H9 (cell line): ENCODE measurements around the gene SLC31A2. TPM values are rescaled to one million over a fixed set of nuclear protein-coding genes. Genes with fewer than 3 reads are reported as not detected.

Experiments
- DNase-seq: peaks from one replicate; pipeline ENCODE4 v3.0.0-alpha.2; 2017
- H2AFZ ChIP-seq: one replicate; pipeline ENCODE4 v1.6.1; 2013; ENCODE audit warnings: mild to moderate bottlenecking, low read length, control low read depth, moderate library complexity
- H2AK5ac ChIP-seq: 2 replicates; pipeline ENCODE4 v1.6.1; 2013; ENCODE audit warnings: low read length, control low read depth, mixed read lengths; ENCODE audit not compliant: insufficient read length
- H2BK120ac ChIP-seq: one replicate; pipeline ENCODE4 v1.6.1; 2013; ENCODE audit warnings: low read depth, mild to moderate bottlenecking, low read length, control low read depth, inconsistent platforms; ENCODE audit not compliant: poor library complexity, severe bottlenecking
- H2BK12ac ChIP-seq: 2 replicates; pipeline ENCODE4 v1.6.1; 2013; ENCODE audit warnings: low read length, control low read depth, mixed read lengths, low read depth; ENCODE audit not compliant: insufficient read length
- H2BK15ac ChIP-seq: 2 replicates; pipeline ENCODE4 v1.6.1; 2013; ENCODE audit warnings: low read depth, low read length, control low read depth
- H2BK20ac ChIP-seq: one replicate; pipeline ENCODE4 v1.6.1; 2013; ENCODE audit warnings: low read depth, mild to moderate bottlenecking, low read length, control low read depth, inconsistent platforms; ENCODE audit not compliant: poor library complexity, severe bottlenecking
- H2BK5ac ChIP-seq: 2 replicates; pipeline ENCODE4 v1.6.1; 2013; ENCODE audit warnings: low read length, control low read depth, mixed read lengths; ENCODE audit not compliant: insufficient read length
- H3K14ac ChIP-seq: 2 replicates; pipeline ENCODE4 v1.6.1; 2013; ENCODE audit warnings: low read length, control low read depth; ENCODE audit not compliant: insufficient read depth
- H3K18ac ChIP-seq: 2 replicates; pipeline ENCODE4 v1.6.1; 2013; ENCODE audit warnings: low read depth, mild to moderate bottlenecking, mixed read lengths, low read length, control low read depth; ENCODE audit not compliant: insufficient read length
- H3K23ac ChIP-seq: 2 replicates; pipeline ENCODE4 v1.6.1; 2013; ENCODE audit warnings: low read length, control low read depth, mixed read lengths, low read depth; ENCODE audit not compliant: insufficient read length
- H3K23me2 ChIP-seq: 2 replicates; pipeline ENCODE4 v1.6.1; 2013; ENCODE audit warnings: low read depth, mild to moderate bottlenecking, mixed read lengths, low read length, control low read depth; ENCODE audit not compliant: insufficient read length, poor library complexity, severe bottlenecking
- H3K27ac ChIP-seq: 2 replicates; pipeline ENCODE4 v1.5.1; 2013; ENCODE audit warnings: low read length, control low read depth, mixed read lengths, low read depth; ENCODE audit not compliant: insufficient read length
- H3K27me3 ChIP-seq: 2 replicates; pipeline ENCODE4 v1.6.1; 2013; ENCODE audit warnings: low read length, control low read depth, inconsistent platforms; ENCODE audit not compliant: insufficient read depth
- H3K4ac ChIP-seq: 2 replicates; pipeline ENCODE4 v1.6.1; 2013; ENCODE audit warnings: low read depth, mild to moderate bottlenecking, control low read depth, inconsistent platforms, low read length, moderate library complexity
- H3K4me1 ChIP-seq: 2 replicates; pipeline ENCODE4 v1.6.1; 2013; ENCODE audit warnings: low read length, control low read depth, inconsistent platforms; ENCODE audit not compliant: insufficient read depth
- H3K4me2 ChIP-seq: 2 replicates; pipeline ENCODE4 v1.6.1; 2013; ENCODE audit warnings: low read length, control low read depth, mixed read lengths; ENCODE audit not compliant: insufficient read length, insufficient read depth
- H3K56ac ChIP-seq: 2 replicates; pipeline ENCODE4 v1.6.1; 2013; ENCODE audit warnings: low read depth, mild to moderate bottlenecking, mixed read lengths, low read length, control low read depth; ENCODE audit not compliant: insufficient read length
- H3K79me1 ChIP-seq: 2 replicates; pipeline ENCODE4 v1.6.1; 2013; ENCODE audit warnings: low read depth, mild to moderate bottlenecking, moderate library complexity, low read length, control low read depth, inconsistent platforms; ENCODE audit not compliant: insufficient read depth, poor library complexity, severe bottlenecking
- H3K79me2 ChIP-seq: 2 replicates; pipeline ENCODE4 v1.6.1; 2013; ENCODE audit warnings: low read length, control low read depth, inconsistent platforms; ENCODE audit not compliant: insufficient read depth
- H3K9ac ChIP-seq: 2 replicates; pipeline ENCODE4 v1.6.1; 2013; ENCODE audit warnings: low read length, control low read depth, mixed read lengths; ENCODE audit not compliant: insufficient read length; ENCODE audit errors: extremely low read depth
- H3K9me3 ChIP-seq: one replicate; pipeline ENCODE4 v1.6.1; 2013; ENCODE audit warnings: low read depth, low read length, inconsistent platforms; ENCODE audit not compliant: control insufficient read depth
- H3T11ph ChIP-seq: one replicate; pipeline ENCODE4 v1.6.1; 2013; ENCODE audit warnings: mild to moderate bottlenecking, low read length, control low read depth, inconsistent platforms
- H4K20me1 ChIP-seq: one replicate; pipeline ENCODE4 v1.6.1; 2013; ENCODE audit not compliant: control insufficient read depth, insufficient read length, insufficient read depth
- H4K5ac ChIP-seq: 2 replicates; pipeline ENCODE4 v1.6.1; 2013; ENCODE audit warnings: low read depth, mild to moderate bottlenecking, mixed read lengths, low read length, control low read depth; ENCODE audit not compliant: insufficient read length
- H4K8ac ChIP-seq: replicated peaks from 2 replicates; pipeline ENCODE4 v1.6.1; 2013; ENCODE audit warnings: low read length, control low read depth, mixed read lengths, low read depth; ENCODE audit not compliant: insufficient read length
- H4K91ac ChIP-seq: 2 replicates; pipeline ENCODE4 v1.6.1; 2013; ENCODE audit warnings: low read depth, mild to moderate bottlenecking, moderate library complexity, mixed read lengths, low read length, control low read depth; ENCODE audit not compliant: insufficient read length
- H3K27ac Mint-ChIP-seq, 3 experiments: 2 replicates in 2 of 3; 3 replicates in 1 of 3; pipeline ENCODE4 v1.8.0; 2020 to 2021; ENCODE audit warnings: mixed read lengths in 3 of 3, mild to moderate bottlenecking in 1 of 3, moderate library complexity in 1 of 3
- H3K27me3 Mint-ChIP-seq: 2 replicates; pipeline ENCODE4 v1.8.0; 2021; ENCODE audit warnings: low read depth, mild to moderate bottlenecking, moderate library complexity, mixed read lengths
- H3K36me3 Mint-ChIP-seq, 3 experiments: 2 replicates in 2 of 3; 3 replicates in 1 of 3; pipeline ENCODE4 v1.8.0; 2020 to 2021; ENCODE audit warnings: low read depth in 3 of 3, mixed read lengths in 3 of 3; ENCODE audit not compliant: insufficient read depth in 1 of 3
- H3K4me1 Mint-ChIP-seq, 2 experiments: 2 replicates each; pipeline ENCODE4 v1.8.0; 2020; ENCODE audit warnings: mixed read lengths in 2 of 2
- H3K4me3 Mint-ChIP-seq, 2 experiments: 2 replicates in 1 of 2; 3 replicates in 1 of 2; pipeline ENCODE4 v1.8.0; 2020 to 2021; ENCODE audit warnings: mild to moderate bottlenecking in 2 of 2, mixed read lengths in 2 of 2, moderate library complexity in 1 of 2
- H3K9me3 Mint-ChIP-seq, 2 experiments: 2 replicates in 1 of 2; 3 replicates in 1 of 2; pipeline ENCODE4 v1.8.0; 2020; ENCODE audit warnings: mild to moderate bottlenecking in 2 of 2, mixed read lengths in 2 of 2, moderate library complexity in 1 of 2
- WGBS: extraction: QIAGEN DNeasy Blood & Tissue Kit; methylation state at CpG from one replicate; pipeline ENCODE4 v1.1.7; 2013; ENCODE audit warnings: missing lambda C conversion rate, low lambda C conversion rate, mixed read lengths; ENCODE audit not compliant: insufficient read length; ENCODE audit errors: extremely low coverage; 5-methylcytosine and 5-hydroxymethylcytosine counted together
- total RNA-seq: library from RNA; stranded (reverse); gene quantifications from 2 replicates; pipeline ENCODE4 v1.2.1, GENCODE V29; 2021
- TF ChIP-seq, protein P1 (sequence below): fragments of 200-600 bp; sonication (generic); conservative IDR thresholded peaks from 3 replicates; pipeline ENCODE4 v1.8.0; 2021; ENCODE audit warnings: antibody characterized with exemption, mild to moderate bottlenecking

Gene SLC31A2
- total RNA-seq, 1 experiment from 2014 or later, result 1.0 TPM

DNA sequence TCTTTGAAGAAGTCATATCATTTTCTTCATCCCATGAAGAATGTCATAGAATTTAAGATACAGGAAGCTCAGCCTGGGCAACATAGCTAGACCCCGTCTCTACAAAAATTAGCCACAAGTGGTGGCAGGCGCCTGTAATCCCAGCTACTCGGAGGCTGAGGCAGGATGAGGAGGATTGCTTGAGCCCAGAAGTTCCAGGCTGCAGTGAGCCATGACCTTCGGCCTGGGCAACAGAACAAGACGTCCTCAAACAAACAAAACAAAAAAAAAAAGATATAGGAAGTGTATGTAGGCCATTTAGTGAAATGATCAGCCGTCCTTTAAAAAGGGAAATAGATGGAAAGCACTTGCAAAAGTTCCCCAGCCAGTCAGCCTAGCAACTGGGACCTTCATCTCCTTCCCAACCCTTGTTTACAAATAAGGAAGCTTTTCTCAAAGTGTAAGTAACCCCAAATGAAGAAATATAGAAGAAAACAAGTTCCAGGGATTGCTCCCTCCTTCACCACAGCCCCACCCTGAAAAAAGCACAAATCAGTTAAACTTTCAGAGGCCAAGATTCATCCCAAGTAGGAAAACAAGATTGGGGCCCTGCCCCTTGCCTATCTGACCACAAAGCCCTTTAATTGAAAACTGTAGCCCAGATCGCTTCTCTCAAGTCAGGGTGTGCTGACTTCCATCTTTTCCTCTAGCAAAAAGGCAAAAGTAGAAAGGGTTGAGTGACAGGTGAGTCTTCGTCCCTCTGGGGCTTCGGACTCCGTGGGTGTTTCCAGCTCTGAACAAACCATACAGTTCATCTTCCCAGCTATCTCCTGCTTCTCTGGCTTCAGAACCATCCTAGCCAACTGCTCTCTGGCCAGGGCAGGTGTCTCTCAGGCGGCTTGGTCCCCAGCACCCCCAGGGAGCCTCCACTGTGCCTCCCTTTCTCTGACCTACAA lies 1.2 kb downstream of the SLC31A2 start:
- Histone ChIP-seq H2BK20ac (no peak overlapping the region), H2BK15ac (no peak overlapping the region), H3K4me2 (peak overlapping the region; percentile 70), H3T11ph (no peak overlapping the region), H4K20me1 (no peaks in the 10 kb centered on the region), H4K8ac (no peak overlapping the region), H3K79me1 (no peaks in the 10 kb centered on the region), H2AFZ (no peak overlapping the region), H3K18ac (no peak overlapping the region), H3K56ac (no peak overlapping the region), H3K23ac (no peak overlapping the region), H2BK120ac (no peak overlapping the region), H3K9ac (peak overlapping the region; percentile 40), H2BK12ac (no peak overlapping the region), H4K5ac (no peak overlapping the region), H3K4ac (no peak overlapping the region), H4K91ac (no peak overlapping the region), H3K14ac (no peak overlapping the region), H3K79me2 (no peaks in the 10 kb centered on the region), H2AK5ac (no peak overlapping the region), H3K4me1 (peaks cover 2% of the 10 kb centered on the region; the same call in 1 of the 2 replicates), H3K9me3 (no peaks in the 10 kb centered on the region), H3K23me2 (peaks cover 3% of the 10 kb centered on the region), H3K27me3 (peaks cover 2% of the 10 kb centered on the region; the same call in 1 of the 2 replicates), H3K27ac (no peak overlapping the region), H2BK5ac (no peak overlapping the region)
- TF ChIP-seq, protein P1, sequence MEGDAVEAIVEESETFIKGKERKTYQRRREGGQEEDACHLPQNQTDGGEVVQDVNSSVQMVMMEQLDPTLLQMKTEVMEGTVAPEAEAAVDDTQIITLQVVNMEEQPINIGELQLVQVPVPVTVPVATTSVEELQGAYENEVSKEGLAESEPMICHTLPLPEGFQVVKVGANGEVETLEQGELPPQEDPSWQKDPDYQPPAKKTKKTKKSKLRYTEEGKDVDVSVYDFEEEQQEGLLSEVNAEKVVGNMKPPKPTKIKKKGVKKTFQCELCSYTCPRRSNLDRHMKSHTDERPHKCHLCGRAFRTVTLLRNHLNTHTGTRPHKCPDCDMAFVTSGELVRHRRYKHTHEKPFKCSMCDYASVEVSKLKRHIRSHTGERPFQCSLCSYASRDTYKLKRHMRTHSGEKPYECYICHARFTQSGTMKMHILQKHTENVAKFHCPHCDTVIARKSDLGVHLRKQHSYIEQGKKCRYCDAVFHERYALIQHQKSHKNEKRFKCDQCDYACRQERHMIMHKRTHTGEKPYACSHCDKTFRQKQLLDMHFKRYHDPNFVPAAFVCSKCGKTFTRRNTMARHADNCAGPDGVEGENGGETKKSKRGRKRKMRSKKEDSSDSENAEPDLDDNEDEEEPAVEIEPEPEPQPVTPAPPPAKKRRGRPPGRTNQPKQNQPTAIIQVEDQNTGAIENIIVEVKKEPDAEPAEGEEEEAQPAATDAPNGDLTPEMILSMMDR, result no peak
- peaks cover 24% of the 10 kb centered on the region for H3K27me3 Mint-ChIP-seq
- WGBS, result no CpG with 5 or more reads among the region's 11 CpGs
- H3K4me3 Mint-ChIP-seq, result peak overlapping the region; percentile 83 to 85
- no peak overlapping the region for H3K27ac Mint-ChIP-seq
- H3K4me1 Mint-ChIP-seq, result peaks cover 15 to 17% of the 10 kb centered on the region in 2 experiments
- no peaks in the 10 kb centered on the region for H3K9me3 Mint-ChIP-seq
- no peaks in the 10 kb centered on the region for H3K36me3 Mint-ChIP-seq
- DNase-seq, result no peak
